Measurements from ENCODE around the gene MCM7. TPM values are rescaled to one million over a fixed set of nuclear protein-coding genes. Genes with fewer than 3 reads are reported as not detected.
A peak's percentile ranks its signal among the peaks of the same experiment; 100 is the strongest.

Gene MCM7
- total and polyA plus RNA-seq, 2 of the 13 experiments (the other 11 are each of a cell fraction or from before 2014, with no cell fraction given): 84.5 to 214 TPM

GRCh38 chr7:100100420-100101015, 679 bp downstream of the MCM7 start (continued):
- peak; percentile 84; the same call in 1 of the 2 replicates for TF ChIP-seq MAZ (IDR thresholded peaks at IDR 0.05; ENCODE audit: borderline replicate concordance, low read depth, low read length)
- peak; percentile 92 for TF ChIP-seq MAZ (CRISPR knock-in tag; IDR thresholded peaks at IDR 0.05; ENCODE audit: low read depth)
- no peak for TF ChIP-seq ZNF761 (CRISPR knock-in tag; conservative IDR thresholded peaks at IDR 0.05)
- TF ChIP-seq ZXDC (CRISPR knock-in tag; IDR thresholded peaks at IDR 0.05): peak; percentile 65; the same call in 1 of the 2 replicates
- peak; percentile 41; the same call in 1 of the 2 replicates for TF ChIP-seq RARA (CRISPR knock-in tag; IDR thresholded peaks at IDR 0.05)
- 0 out of 2 replicates have a peak, but pooled peaks have one; percentile 39 for TF ChIP-seq ZBTB7B (CRISPR knock-in tag; IDR thresholded peaks at IDR 0.05)
- TF ChIP-seq UBTF (CRISPR knock-in tag; IDR thresholded peaks at IDR 0.05): peak; percentile 99
- TF ChIP-seq ZNF629 (CRISPR knock-in tag; conservative IDR thresholded peaks at IDR 0.05): no peak
- TF ChIP-seq ZNF782 (CRISPR knock-in tag; IDR thresholded peaks at IDR 0.05; ENCODE audit: borderline replicate concordance): no peak
- peak; percentile 77; the same call in 1 of the 2 replicates for TF ChIP-seq HNF1B (CRISPR knock-in tag; IDR thresholded peaks at IDR 0.05)
- TF ChIP-seq PRDM15 (CRISPR knock-in tag; IDR thresholded peaks at IDR 0.05): peak; percentile 46
- peak; percentile 43; the same call in 1 of the 2 replicates for TF ChIP-seq TFE3 (CRISPR knock-in tag; IDR thresholded peaks at IDR 0.05)
- peak; percentile 77; the same call in 1 of the 2 replicates for TF ChIP-seq TRAFD1 (CRISPR knock-in tag; IDR thresholded peaks at IDR 0.05; ENCODE audit: borderline replicate concordance)
- TF ChIP-seq ZNF24 (IDR thresholded peaks at IDR 0.05): peak; percentile 77

Measured in HepG2 (cell line).